ENCODE results near the gene IQCE. TPM values are rescaled to one million over a fixed set of nuclear protein-coding genes. Genes with fewer than 3 reads are reported as not detected.

The IQCE gene
- total RNA-seq, 1 experiment from 2014 or later, result 21.4 TPM

GRCh38 chr7:2607122-2607922 is 48.5 kb downstream of the IQCE start:
- no peak overlapping the region for H3K27ac ChIP-seq (ENCODE audit: low read depth, low read length)
- no peaks in the 10 kb centered on the region for H3K9me2 ChIP-seq (ENCODE audit: insufficient read depth)
- no peak for ATAC-seq
- no peak overlapping the region for H2AFZ ChIP-seq (ENCODE audit: low read depth, low read length, poor library complexity, severe bottlenecking)
- no peaks in the 10 kb centered on the region for H3K27me3 ChIP-seq (ENCODE audit: insufficient read depth, low read length)
- ChIA-PET CTCF (no interaction called here), POLR2A (no interaction called here), RAD21 (ENCODE audit: low non-redundant PET in 1 of 2, low total read pairs in 2 of 2, uncharacterized antibody in 2 of 2, unreplicated experiment in 2 of 2) (no interaction called here)
- H3K4me3 ChIP-seq (replicated peaks in 1 of 2; ENCODE audit: low read depth in 1 of 2, low read length in 2 of 2), result no peak overlapping the region
- BruUV-seq (replicated peaks), result no TSS peak
- DNase-seq (ENCODE audit: low read depth, low spot score), result no peak
- intact Hi-C loops (cut with micrococcal nuclease), result no loop called here
- H3K4me1 ChIP-seq (ENCODE audit: control insufficient read depth in 1 of 2, insufficient read depth in 2 of 2, low read length in 2 of 2), result peaks cover 0 to 3% of the 10 kb centered on the region in 2 experiments; a peak in 2 of 4 replicates
- no peak overlapping the region for H3K4me2 ChIP-seq (ENCODE audit: low read length)
- H4K20me1 ChIP-seq (ENCODE audit: insufficient read depth), result no peaks in the 10 kb centered on the region
- H3K9me3 ChIP-seq (ENCODE audit: control insufficient read depth in 1 of 2, insufficient read depth in 1 of 2, low read depth in 1 of 2, low read length in 2 of 2), result no peaks in the 10 kb centered on the region
- H3K79me2 ChIP-seq (ENCODE audit: insufficient read depth, low read length), result no peaks in the 10 kb centered on the region
- no peaks in the 10 kb centered on the region for H3K36me3 ChIP-seq (ENCODE audit: control insufficient read depth in 1 of 2, insufficient read depth in 2 of 2, low read length in 2 of 2)
- no peak for TF ChIP-seq CEBPB (IDR thresholded peaks at IDR 0.05; ENCODE audit: low read depth)
- no peak for TF ChIP-seq YY1 (IDR thresholded peaks at IDR 0.05; ENCODE audit: extremely low read depth, insufficient replicate concordance, low read depth, low read length)
- no peak for TF ChIP-seq JUND (IDR thresholded peaks at IDR 0.05)
- no peak for TF ChIP-seq ATF3 (IDR thresholded peaks at IDR 0.05)
- TF ChIP-seq CBX3 (IDR thresholded peaks at IDR 0.05; ENCODE audit: low read depth), result no peak
- no peak for TF ChIP-seq SIN3A (IDR thresholded peaks at IDR 0.05; ENCODE audit: low read depth)
- TF ChIP-seq MAX (IDR thresholded peaks at IDR 0.05), result no peak
- no peak for TF ChIP-seq TCF7L2 (IDR thresholded peaks at IDR 0.05; ENCODE audit: borderline replicate concordance, extremely low read depth, insufficient read depth, insufficient read length)
- TF ChIP-seq CTCF (IDR thresholded peaks at IDR 0.05 in 2 of 3, conservative IDR thresholded peaks at IDR 0.05 in 1 of 3; ENCODE audit: borderline replicate concordance in 1 of 3, insufficient read depth in 1 of 3, low read depth in 2 of 3, low read length in 2 of 3), result no peak
- TF ChIP-seq ZNF274 (IDR thresholded peaks at IDR 0.05; ENCODE audit: low read depth, low read length), result no peak
- no peak for TF ChIP-seq EGR1 (IDR thresholded peaks at IDR 0.05; ENCODE audit: low read depth)
- TF ChIP-seq POLR2A (IDR thresholded peaks at IDR 0.05; ENCODE audit: borderline replicate concordance, extremely low read depth, insufficient read depth, insufficient read length), result no peak
- no peak for TF ChIP-seq REST (IDR thresholded peaks at IDR 0.05; ENCODE audit: low read depth)
- no peak for TF ChIP-seq EZH2phosphoT487 (IDR thresholded peaks at IDR 0.05; ENCODE audit: borderline replicate concordance)
- TF ChIP-seq FOSL1 (IDR thresholded peaks at IDR 0.05; ENCODE audit: low read depth), result no peak
- H3K9ac ChIP-seq (ENCODE audit: low read length), result no peak overlapping the region
